Right renal pelvis (tissue), 4 donors: Measurements from ENCODE around the gene SLC15A1. TPM values are rescaled to one million over a fixed set of nuclear protein-coding genes. Genes with fewer than 3 reads are reported as not detected.

Experiments
- polyA plus RNA-seq, 4 donors: library from polyadenylated mRNA; unstranded; fragments of 120-200 nt; gene quantifications; one replicate each; pipeline ENCODE4 v1.2.1, GENCODE V29; 2013; ENCODE audit not compliant: insufficient read length in 4 of 4

Gene SLC15A1
- polyA plus RNA-seq, 4 donors, result 7.0 to 9.8 (median 8.8) TPM

Other genes with a start within 250 kb of the SLC15A1 start
- 100 to 1,000 TPM; 117 to 134 (median 123) TPM for gene STK24, start 175.6 kb downstream of the SLC15A1 start, polyA plus RNA-seq
- 10 to 100 TPM; 55.2 to 70.2 (median 66.7) TPM for gene DOCK9, start 225.4 kb upstream of the SLC15A1 start, polyA plus RNA-seq